ENCODE data around the gene MAPK8IP1. TPM values are rescaled to one million over a fixed set of nuclear protein-coding genes. Genes with fewer than 3 reads are reported as not detected.
"Not testable (repeated sequence)": the region's sequence is repeated elsewhere in the genome, so short reads cannot be mapped to it uniquely, and the experiment has no call there.

The MAPK8IP1 gene
- total RNA-seq, 4 donors from 2014 or later: 4.6 to 6.5 (median 5.4) TPM

DNA sequence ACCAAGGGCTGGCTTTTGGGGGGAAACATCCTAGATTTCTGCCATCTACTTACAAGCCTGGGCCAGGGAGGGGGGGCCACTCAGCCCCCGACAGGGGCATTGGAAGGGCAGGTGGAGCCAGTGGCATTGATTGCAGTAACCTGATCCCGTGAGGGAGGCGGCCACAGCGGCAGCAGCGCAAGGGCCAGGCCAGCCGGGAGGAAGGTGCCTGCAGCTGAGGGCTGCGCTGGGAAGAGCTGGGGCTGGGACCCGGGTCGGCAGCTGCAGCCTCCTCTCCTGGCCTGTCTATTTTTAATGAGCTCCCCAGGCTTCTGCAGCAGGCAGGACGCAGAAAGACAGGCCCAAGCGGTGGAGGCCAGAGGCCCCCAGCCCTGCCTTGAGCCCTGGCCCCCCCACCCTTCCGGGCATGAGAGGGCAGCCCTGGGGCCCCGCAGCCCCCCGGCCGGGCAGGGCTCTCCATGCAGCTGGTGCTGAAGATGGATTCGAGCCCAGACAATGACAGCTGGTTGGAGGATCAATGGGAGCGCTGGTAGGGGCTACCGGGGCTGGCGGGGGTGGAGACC is 11.1 kb downstream of the MAPK8IP1 start:
- intact Hi-C loops (cut with DNase I; ENCODE audit: low total_unique reads): no loop called here
- TF ChIP-seq, protein P1, sequence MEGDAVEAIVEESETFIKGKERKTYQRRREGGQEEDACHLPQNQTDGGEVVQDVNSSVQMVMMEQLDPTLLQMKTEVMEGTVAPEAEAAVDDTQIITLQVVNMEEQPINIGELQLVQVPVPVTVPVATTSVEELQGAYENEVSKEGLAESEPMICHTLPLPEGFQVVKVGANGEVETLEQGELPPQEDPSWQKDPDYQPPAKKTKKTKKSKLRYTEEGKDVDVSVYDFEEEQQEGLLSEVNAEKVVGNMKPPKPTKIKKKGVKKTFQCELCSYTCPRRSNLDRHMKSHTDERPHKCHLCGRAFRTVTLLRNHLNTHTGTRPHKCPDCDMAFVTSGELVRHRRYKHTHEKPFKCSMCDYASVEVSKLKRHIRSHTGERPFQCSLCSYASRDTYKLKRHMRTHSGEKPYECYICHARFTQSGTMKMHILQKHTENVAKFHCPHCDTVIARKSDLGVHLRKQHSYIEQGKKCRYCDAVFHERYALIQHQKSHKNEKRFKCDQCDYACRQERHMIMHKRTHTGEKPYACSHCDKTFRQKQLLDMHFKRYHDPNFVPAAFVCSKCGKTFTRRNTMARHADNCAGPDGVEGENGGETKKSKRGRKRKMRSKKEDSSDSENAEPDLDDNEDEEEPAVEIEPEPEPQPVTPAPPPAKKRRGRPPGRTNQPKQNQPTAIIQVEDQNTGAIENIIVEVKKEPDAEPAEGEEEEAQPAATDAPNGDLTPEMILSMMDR (IDR thresholded peaks at IDR 0.05): no peak
- TF ChIP-seq POLR2A (IDR thresholded peaks at IDR 0.05): no peak
- 37 to 42% methylated on average over 12 to 13 of the region's 19 CpGs for WGBS, 2 donors
- H3K4me3 ChIP-seq (ENCODE audit: low read depth, poor library complexity, severe bottlenecking): no peak overlapping the region
- DNase-seq (ENCODE audit: low spot score in 2 of 2): no peak

DNA sequence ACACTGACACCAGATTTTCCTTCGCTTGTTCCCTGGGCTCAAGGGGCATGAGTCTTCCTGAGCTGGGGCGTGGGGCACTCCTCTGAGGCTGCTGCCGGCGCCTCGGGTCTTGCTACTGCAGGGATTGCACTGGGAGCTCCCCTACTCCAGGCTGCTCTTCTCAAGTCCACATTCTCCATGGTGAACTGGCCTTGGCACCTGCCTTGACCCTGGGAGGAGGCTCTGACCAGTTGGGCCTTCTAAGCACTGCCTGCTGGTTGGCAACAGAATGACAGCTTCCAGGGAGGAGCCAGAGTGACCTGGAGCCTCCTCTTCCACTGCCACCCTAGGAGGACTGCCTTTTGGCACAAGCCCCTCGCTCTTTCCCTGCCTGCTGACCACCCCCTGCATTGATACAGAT is 12.1 kb downstream of the MAPK8IP1 start:
- intact Hi-C loops (cut with DNase I; ENCODE audit: low total_unique reads): no loop called here
- WGBS, 2 donors: 94 to 97% methylated on average over 6 of the region's 6 CpGs
- no peak for TF ChIP-seq POLR2A (IDR thresholded peaks at IDR 0.05)
- TF ChIP-seq, protein P1 (IDR thresholded peaks at IDR 0.05): no peak
- no peak for DNase-seq (ENCODE audit: low spot score in 2 of 2)
- H3K4me3 ChIP-seq (ENCODE audit: low read depth, poor library complexity, severe bottlenecking): no peak overlapping the region

DNA sequence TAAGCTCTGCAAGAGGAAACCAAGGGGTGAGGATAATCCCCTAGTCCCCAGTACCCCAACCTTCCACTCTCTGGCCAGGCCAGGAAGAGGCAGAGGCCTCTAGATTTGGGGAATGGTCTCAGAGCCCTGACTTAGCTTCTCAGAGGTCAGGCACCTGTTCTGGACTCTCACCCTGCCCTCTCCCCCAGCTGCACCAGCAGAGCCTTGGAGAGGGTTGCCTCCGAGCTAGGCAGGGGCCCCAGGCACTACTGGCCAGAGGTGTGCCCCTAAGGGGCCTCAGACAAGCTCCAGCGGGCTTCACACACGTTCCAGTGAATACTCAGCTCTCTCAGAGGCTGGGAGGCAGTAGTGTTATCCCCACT is 13.6 kb downstream of the MAPK8IP1 start:
- WGBS, 2 donors: 21 to 30% methylated on average over 3 of the region's 3 CpGs
- DNase-seq (ENCODE audit: low spot score in 2 of 2): no peak
- H3K4me3 ChIP-seq (ENCODE audit: low read depth, poor library complexity, severe bottlenecking): no peak overlapping the region
- intact Hi-C loops (cut with DNase I; ENCODE audit: low total_unique reads): no loop called here
- TF ChIP-seq, protein P1 (IDR thresholded peaks at IDR 0.05): no peak
- TF ChIP-seq POLR2A (IDR thresholded peaks at IDR 0.05): no peak

DNA sequence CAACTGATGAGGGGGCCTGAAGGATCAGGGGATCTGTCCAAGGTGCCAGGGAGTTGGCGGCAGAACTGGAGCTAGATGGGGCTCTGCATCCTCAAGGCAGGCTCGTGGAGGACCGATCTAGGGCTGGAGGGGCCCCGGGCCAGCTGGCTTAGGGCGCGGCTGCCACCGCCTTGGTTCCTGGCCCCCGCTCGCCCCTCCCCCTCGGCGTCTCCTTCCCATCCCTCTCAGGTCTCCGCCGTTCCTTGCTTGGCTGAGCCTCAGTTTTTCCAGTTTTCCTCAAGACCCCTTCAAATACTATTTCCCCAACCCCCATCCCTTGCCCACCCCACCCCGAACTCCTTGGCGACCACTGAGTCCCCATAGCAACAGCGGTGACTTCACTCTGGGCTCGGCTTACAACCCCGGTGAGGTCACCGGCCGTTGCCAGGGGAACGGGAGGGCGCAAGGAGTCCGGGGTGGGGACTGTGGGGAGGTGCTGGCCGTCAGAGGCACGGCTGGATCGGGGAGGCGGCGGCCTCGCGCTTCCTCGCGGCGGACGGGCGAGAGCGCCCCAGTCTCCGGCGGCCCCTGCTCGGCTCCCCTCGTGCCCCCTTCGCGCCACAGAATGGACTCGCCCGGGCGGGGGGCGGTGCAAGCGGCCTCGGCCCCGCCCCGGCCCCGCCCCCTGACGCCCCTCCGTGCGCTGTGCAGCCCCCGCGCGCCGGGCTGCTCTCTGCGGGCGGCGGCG is 14.2 kb downstream of the MAPK8IP1 start:
- peak; percentile 57 to 93 for DNase-seq (ENCODE audit: low spot score in 2 of 2)
- peak overlapping the region; percentile 10 for H3K4me3 ChIP-seq (ENCODE audit: low read depth, poor library complexity, severe bottlenecking)
- WGBS, 2 donors: 2% methylated on average over 26 to 30 of the region's 62 CpGs

DNA sequence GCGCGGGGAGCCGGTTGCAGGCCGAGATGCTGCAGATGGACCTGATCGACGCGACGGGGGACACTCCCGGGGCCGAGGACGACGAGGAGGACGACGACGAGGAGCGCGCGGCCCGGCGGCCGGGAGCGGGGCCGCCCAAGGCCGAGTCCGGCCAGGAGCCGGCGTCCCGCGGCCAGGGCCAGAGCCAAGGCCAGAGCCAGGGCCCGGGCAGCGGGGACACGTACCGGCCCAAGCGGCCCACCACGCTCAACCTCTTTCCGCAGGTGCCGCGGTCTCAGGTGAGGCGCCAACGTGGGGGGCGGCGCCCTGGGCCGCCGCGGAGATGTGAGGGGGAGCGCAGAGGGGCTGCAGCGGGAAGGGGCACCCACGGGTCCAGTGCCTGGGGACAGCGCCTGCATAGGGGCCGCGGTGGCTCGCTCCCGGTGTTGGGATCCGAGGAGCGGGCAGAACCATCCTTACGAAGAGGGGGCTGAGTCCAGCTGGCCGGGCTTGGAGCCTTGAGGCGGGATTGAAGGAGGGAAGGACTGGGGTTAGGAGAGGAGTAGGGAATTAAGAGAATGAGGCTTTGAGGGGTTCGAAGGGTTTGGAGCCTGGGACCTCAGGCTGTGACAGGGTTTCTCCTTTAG is 14.8 kb downstream of the MAPK8IP1 start:
- peak overlapping the region; percentile 10 for H3K4me3 ChIP-seq (ENCODE audit: low read depth, poor library complexity, severe bottlenecking)
- DNase-seq (ENCODE audit: low spot score in 2 of 2); intact Hi-C loops (cut with DNase I; ENCODE audit: low total_unique reads): not testable (repeated sequence)
- 4 to 9% methylated on average over 14 to 20 of the region's 59 CpGs for WGBS, 2 donors

More for the DNA sequence above, 14.2 kb downstream of the MAPK8IP1 start:
- intact Hi-C loops (cut with DNase I; ENCODE audit: low total_unique reads): no loop called here
- TF ChIP-seq, protein P1 (IDR thresholded peaks at IDR 0.05): no peak
- TF ChIP-seq POLR2A (IDR thresholded peaks at IDR 0.05): no peak

DNA sequence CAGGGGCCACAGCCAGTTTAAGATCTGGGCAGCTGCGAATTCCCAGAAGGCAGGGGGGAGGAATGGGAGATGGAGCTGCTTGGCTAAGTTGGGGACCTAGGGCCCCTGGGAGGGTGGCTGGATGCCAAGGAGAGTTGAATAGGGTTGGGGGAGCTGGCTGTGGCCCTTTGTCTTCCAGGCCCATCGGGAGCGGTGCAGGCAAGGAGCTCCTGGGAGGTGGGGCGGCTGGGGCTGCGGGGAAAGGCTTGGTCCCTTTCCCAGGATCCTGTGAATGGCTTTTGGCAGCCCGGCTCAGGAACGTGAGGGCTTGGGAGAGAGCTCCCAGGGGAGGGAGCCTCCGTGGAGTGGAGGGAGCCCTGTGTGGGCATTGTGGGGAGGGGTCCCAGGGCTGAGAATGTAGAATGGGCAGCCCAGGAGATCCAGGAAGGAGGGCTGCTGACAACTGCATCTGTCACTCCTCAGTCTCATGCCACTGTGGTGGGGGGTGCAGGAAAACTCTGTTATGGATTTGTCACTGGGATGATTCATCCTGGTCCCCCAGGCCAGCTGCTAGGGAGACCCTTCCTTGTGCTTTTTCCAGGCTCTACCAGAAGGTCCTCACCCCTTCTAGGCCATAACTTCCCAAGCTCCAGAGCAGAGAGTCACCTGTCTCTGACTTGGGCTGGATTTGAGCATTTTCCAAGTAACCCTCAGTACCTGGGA is 15.6 kb downstream of the MAPK8IP1 start:
- intact Hi-C loops (cut with DNase I; ENCODE audit: low total_unique reads): no loop called here
- TF ChIP-seq, protein P1 (IDR thresholded peaks at IDR 0.05): no peak
- no peak for TF ChIP-seq POLR2A (IDR thresholded peaks at IDR 0.05)

More for the DNA sequence above, 15.6 kb downstream of the MAPK8IP1 start:
- DNase-seq (ENCODE audit: low spot score in 2 of 2): no peak
- no peak overlapping the region for H3K4me3 ChIP-seq (ENCODE audit: low read depth, poor library complexity, severe bottlenecking)
- 16 to 17% methylated on average over 8 of the region's 8 CpGs for WGBS, 2 donors

Data from lower leg skin (tissue), 4 donors.